GM12864 (cell line): ENCODE data around the gene DDX20.
"Not testable (repeated sequence)": the region's sequence is repeated elsewhere in the genome, so short reads cannot be mapped to it uniquely, and the experiment has no call there.

Experiments used
- DNase-seq: peaks from one replicate; pipeline ENCODE4 v3.0.0-alpha.2; 2011; ENCODE audit warnings: low read depth
- H3K4me3 ChIP-seq: 2 replicates; pipeline ENCODE4 v1.5.1; 2011; ENCODE audit warnings: mild to moderate bottlenecking, low read depth, low read length, control low read depth
- CTCF ChIP-seq: IDR thresholded peaks from 2 replicates; pipeline ENCODE4 v1.5.1; 2011; ENCODE audit warnings: low read depth, mild to moderate bottlenecking, moderate library complexity, low read length, control low read depth, inconsistent platforms; ENCODE audit errors: missing control alignments

Gene DDX20

GRCh38 chr1:111736548-111737215 is 19.0 kb upstream of the DDX20 start:
- no peak for DNase-seq
- H3K4me3 ChIP-seq = no peak overlapping the region
- TF ChIP-seq CTCF = no peak

- no peak for TF ChIP-seq CTCF
- no peak for DNase-seq
- peak overlapping the region; percentile 59 for H3K4me3 ChIP-seq
Observed at GRCh38 chr1:111737216-111738132, 18.2 kb upstream of the DDX20 start.

GRCh38 chr1:111738133-111738435 is 17.6 kb upstream of the DDX20 start:
- DNase-seq = no peak
- no peak for TF ChIP-seq CTCF
- peak overlapping the region; percentile 59 for H3K4me3 ChIP-seq

GRCh38 chr1:111738436-111739193 is 17.1 kb upstream of the DDX20 start:
- DNase-seq = no peak
- H3K4me3 ChIP-seq = peak overlapping the region; percentile 59
- no peak for TF ChIP-seq CTCF

GRCh38 chr1:111739194-111739924 is 16.3 kb upstream of the DDX20 start, which contains the start of gene INKA2:
INKA2 (minus strand) TSS chr1:111739395; CDS start chr1:111739242, 153 bp downstream.
- peak within 1 kb of the TSS; percentile 59 for H3K4me3 ChIP-seq
- no peak for TF ChIP-seq CTCF
- DNase-seq = peak; percentile 59

GRCh38 chr1:111739925-111740765 is 15.6 kb upstream of the DDX20 start:
- no peak for TF ChIP-seq CTCF
- peak overlapping the region; percentile 59 for H3K4me3 ChIP-seq
- DNase-seq = no peak

GRCh38 chr1:111742292-111742691 is 13.4 kb upstream of the DDX20 start:
- not testable (repeated sequence) for DNase-seq, H3K4me3 ChIP-seq
